ENCODE measurements around the gene SND1. TPM values are rescaled to one million over a fixed set of nuclear protein-coding genes. Genes with fewer than 3 reads are reported as not detected.

Gene SND1
- total RNA-seq, 4 donors from 2014 or later = 84.2 to 98.8 (median 93.4) TPM

- intact Hi-C loops (cut with DNase I) = loop anchor here (10.0 kb wide), 1 partner anchor 417 kb away; no protein-coding TSS in a partner anchor
- no peak for TF ChIP-seq CTCF (IDR thresholded peaks at IDR 0.05)
- 94 to 96% methylated on average over 6 of the region's 6 CpGs for WGBS, 2 donors
- H3K4me3 ChIP-seq = no peak overlapping the region
- peaks cover 0 to 9% (median 4%) of the 10 kb centered on the region in 3 donors for H3K4me1 ChIP-seq
- no peaks in the 10 kb centered on the region for H3K9me3 ChIP-seq
- H3K27ac ChIP-seq = no peak overlapping the region
- H3K27me3 ChIP-seq = no peaks in the 10 kb centered on the region
- DNase-seq = no peak
- peaks cover 0 to 71% (median 0%) of the 10 kb centered on the region in 3 donors for H3K36me3 ChIP-seq
Measured at GRCh38 chr7:127717502-127718339, 65.7 kb downstream of the SND1 start.

- Histone ChIP-seq H3K27me3 (no peaks in the 10 kb centered on the region), H3K4me1 (peaks cover 0 to 5% (median 2%) of the 10 kb centered on the region in 3 donors), H3K4me3 (no peak overlapping the region), H3K36me3 (peaks cover 0 to 71% (median 0%) of the 10 kb centered on the region in 3 donors), H3K27ac (no peak overlapping the region), H3K9me3 (no peaks in the 10 kb centered on the region)
- DNase-seq = no peak
- WGBS, 2 donors = 93 to 96% methylated on average over 7 of the region's 7 CpGs
- intact Hi-C loops (cut with DNase I) = loop anchor here (10.0 kb wide), 1 partner anchor 416 kb away; no protein-coding TSS in a partner anchor
- no peak for TF ChIP-seq CTCF (IDR thresholded peaks at IDR 0.05)
- no peak for TF ChIP-seq POLR2A (IDR thresholded peaks at IDR 0.05)
Measured at GRCh38 chr7:127718340-127718679, 66.3 kb downstream of the SND1 start.

- intact Hi-C loops (cut with DNase I) = no loop called here
- Histone ChIP-seq H3K27me3 (no peaks in the 10 kb centered on the region), H3K4me1 (no peaks in the 10 kb centered on the region), H3K36me3 (peaks cover 0 to 100% (median 0%) of the 10 kb centered on the region in 3 donors), H3K9me3 (no peaks in the 10 kb centered on the region), H3K4me3 (no peak overlapping the region), H3K27ac (no peak overlapping the region)
- DNase-seq = no peak
- 81 to 85% methylated on average over 3 of the region's 3 CpGs for WGBS, 2 donors
- no peak for TF ChIP-seq POLR2A (IDR thresholded peaks at IDR 0.05)
- no peak for TF ChIP-seq CTCF (IDR thresholded peaks at IDR 0.05)
Measured at GRCh38 chr7:127726476-127726875, 74.5 kb downstream of the SND1 start.

GRCh38 chr7:127730658-127731276 is 78.8 kb downstream of the SND1 start:
- intact Hi-C loops (cut with DNase I) = no loop called here
- no peaks in the 10 kb centered on the region for H3K9me3 ChIP-seq
- H3K27me3 ChIP-seq = no peaks in the 10 kb centered on the region
- no peak overlapping the region for H3K4me3 ChIP-seq
- TF ChIP-seq POLR2A (IDR thresholded peaks at IDR 0.05) (no peak), CTCF (IDR thresholded peaks at IDR 0.05) (no peak)
- H3K36me3 ChIP-seq = peaks cover 0 to 98% (median 0%) of the 10 kb centered on the region in 3 donors
- 92 to 95% methylated on average over 11 to 13 of the region's 13 CpGs for WGBS, 2 donors
- H3K27ac ChIP-seq = no peak overlapping the region
- DNase-seq = no peak
- H3K4me1 ChIP-seq = no peaks in the 10 kb centered on the region

- intact Hi-C loops (cut with DNase I) = no loop called here
- Histone ChIP-seq H3K27ac (no peak overlapping the region), H3K36me3 (peaks cover 0 to 98% (median 0%) of the 10 kb centered on the region in 3 donors)
Measured at GRCh38 chr7:127731431-127732080, 79.6 kb downstream of the SND1 start.

More at GRCh38 chr7:127731431-127732080, 79.6 kb downstream of the SND1 start:
- 85 to 92% methylated on average over 10 of the region's 10 CpGs for WGBS, 2 donors
- no peak for TF ChIP-seq POLR2A (IDR thresholded peaks at IDR 0.05)
- no peak for TF ChIP-seq CTCF (IDR thresholded peaks at IDR 0.05)
- H3K27me3 ChIP-seq = no peaks in the 10 kb centered on the region
- no peak overlapping the region for H3K4me3 ChIP-seq
- no peak for DNase-seq
- no peaks in the 10 kb centered on the region for H3K4me1 ChIP-seq
- no peaks in the 10 kb centered on the region for H3K9me3 ChIP-seq

All from esophagus squamous epithelium (tissue), 5 donors.